Measurements from ENCODE around the gene CCDC91. TPM values are rescaled to one million over a fixed set of nuclear protein-coding genes. Genes with fewer than 3 reads are reported as not detected.
"Not testable (repeated sequence)": the region's sequence is repeated elsewhere in the genome, so short reads cannot be mapped to it uniquely, and the experiment has no call there.

CCDC91 gene
- polyA plus RNA-seq, 3 donors: 9.4 to 21.0 (median 18.3) TPM

DNA sequence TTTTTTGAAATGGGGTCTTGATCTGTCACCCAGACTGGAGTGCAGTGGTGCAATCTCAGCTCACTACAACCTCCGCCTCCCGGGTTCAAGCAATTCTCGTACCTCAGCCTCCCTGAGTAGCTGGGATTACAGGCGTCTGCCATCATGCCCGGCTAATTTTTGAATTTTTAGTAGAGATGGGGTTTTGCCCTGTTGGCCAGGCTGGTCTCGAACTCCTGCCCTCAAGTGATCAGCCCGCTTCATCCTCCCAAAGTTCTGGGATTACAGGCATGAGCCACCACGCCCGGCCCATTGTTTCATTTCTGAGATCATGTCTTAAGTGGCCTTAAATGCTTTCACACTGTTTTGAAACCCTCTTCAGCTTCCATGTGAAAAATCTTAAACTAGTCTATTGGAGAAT is 281.5 kb downstream of the CCDC91 start:
- WGBS, 3 donors: 98 to 100% (median 99%) methylated on average over 9 of the region's 9 CpGs
- not testable (repeated sequence) for H3K27ac ChIP-seq (ENCODE audit: low read depth, low read length)

- not testable (repeated sequence) for H3K27ac ChIP-seq (ENCODE audit: low read depth, low read length)
- WGBS, 3 donors: 86 to 97% (median 87%) methylated on average over 3 of the region's 3 CpGs
Observed at GRCh38 chr12:28476206-28476605, 285.9 kb downstream of the CCDC91 start.

DNA sequence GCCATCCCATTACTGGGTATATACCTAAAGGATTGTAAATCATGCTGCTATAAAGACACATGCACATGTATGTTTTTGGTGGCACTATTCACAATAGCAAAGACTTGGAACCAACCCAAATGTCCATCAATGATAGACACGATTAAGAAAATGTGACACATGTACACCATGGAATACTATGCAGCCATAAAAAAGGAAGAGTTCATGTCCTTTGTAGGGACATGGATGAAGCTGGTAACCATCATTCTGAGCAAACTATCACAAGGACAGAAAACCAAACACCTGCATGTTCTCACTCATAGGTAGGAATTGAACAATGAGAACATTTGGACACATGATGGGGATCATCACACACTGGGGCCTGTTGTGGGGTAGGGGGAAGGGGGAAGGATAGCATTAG is 288.8 kb downstream of the CCDC91 start:
- not testable (repeated sequence) for H3K27ac ChIP-seq (ENCODE audit: low read depth, low read length)
- WGBS, 3 donors: 92 to 100% (median 93%) methylated on average over 1 of the region's 1 CpG

DNA sequence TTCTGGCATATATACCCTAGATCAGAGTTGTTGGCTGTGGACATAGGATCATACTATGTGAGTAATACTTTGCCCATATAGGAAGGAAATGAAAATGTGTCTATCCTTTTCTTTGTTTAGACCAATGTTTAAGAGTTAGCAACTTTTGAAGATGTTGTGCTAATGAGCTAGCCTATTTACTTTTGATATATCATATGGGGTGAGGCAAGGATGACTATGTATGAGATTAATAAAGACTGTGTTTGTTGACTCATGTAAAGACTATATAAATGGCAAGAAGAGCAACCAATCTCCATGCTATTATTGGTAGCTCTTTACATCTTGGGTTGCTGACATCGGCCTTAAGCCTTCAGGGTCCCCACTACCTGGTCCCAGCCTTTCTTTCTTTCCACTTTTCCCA is 289.4 kb downstream of the CCDC91 start:
- H3K27ac ChIP-seq (ENCODE audit: low read depth, low read length): no peak overlapping the region
- 94 to 100% (median 100%) methylated on average over 1 of the region's 1 CpG for WGBS, 3 donors

DNA sequence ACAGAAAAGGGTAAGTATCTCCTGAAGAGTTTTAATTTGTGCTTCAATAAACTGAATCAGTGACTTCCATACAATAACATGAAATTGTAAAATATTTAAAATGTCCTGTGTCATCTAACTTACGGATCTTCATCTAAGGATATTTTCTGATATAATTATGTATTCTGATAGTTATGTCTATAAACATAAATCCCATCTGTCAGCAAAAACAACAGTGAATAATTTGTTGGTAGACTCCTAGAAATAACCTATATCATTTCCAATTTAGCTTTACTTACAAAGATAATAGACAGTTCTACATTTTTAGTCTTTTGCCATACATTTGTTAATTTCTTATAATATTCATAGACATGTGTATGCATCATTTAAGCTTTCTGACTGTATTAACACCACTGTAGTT is 293.9 kb downstream of the CCDC91 start:
- 89 to 99% (median 96%) methylated on average over 1 of the region's 1 CpG for WGBS, 3 donors
- no peak overlapping the region for H3K27ac ChIP-seq (ENCODE audit: low read depth, low read length)

- no peak overlapping the region for H3K27ac ChIP-seq (ENCODE audit: low read depth, low read length)
- 84 to 90% (median 86%) methylated on average over 1 of the region's 1 CpG for WGBS, 3 donors
Observed at GRCh38 chr12:28486521-28486920, 296.3 kb downstream of the CCDC91 start.

- no peak overlapping the region for H3K27ac ChIP-seq (ENCODE audit: low read depth, low read length)
- 56 to 82% (median 68%) methylated on average over 2 of the region's 2 CpGs for WGBS, 3 donors
Observed at GRCh38 chr12:28489246-28489645, 299.0 kb downstream of the CCDC91 start.

DNA sequence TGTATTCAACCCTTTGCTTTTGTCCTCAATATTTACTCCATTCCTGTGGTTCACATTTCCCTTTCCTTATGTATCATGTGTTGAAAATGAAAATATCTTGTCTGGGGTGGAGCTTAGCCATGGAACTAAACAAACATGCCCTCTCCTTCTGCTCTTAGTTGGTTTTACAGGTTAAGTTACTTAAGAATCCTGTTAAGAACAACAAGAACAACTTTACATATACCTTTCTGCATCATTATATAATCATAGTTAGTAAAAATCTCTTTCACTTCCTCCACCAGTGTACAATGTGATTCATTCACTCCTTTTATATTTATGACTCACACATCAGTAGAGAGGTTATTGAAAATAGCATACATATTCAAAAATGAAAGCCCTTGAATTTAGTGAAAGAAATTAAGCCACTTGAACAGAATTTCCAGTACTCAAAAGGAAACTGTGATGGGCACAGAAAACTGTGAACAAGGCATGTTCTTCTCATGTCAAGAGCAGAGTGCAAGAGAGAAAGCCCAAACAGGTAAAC is 307.7 kb downstream of the CCDC91 start:
- no peak overlapping the region for H3K27ac ChIP-seq (ENCODE audit: low read depth, low read length)

DNA sequence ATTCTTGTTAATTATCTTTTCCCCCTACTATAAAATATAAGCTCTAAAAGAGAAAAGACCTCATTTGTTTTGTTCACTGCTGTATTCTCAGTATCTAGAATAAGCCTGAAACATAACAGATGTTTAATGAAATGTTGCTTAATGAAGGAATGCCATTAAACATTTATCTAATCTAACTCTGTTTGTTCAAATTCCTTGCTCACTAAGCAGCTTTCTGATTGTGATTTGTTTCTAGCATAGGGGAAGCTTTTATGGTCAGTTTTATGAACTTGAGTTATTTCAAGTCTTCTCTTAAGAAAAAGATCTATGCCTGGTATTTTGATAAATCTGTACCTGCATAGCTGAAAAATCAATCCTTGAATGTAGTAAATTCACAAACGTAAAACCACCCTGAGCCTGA is 308.6 kb downstream of the CCDC91 start:
- 45 to 87% (median 80%) methylated on average over 1 of the region's 1 CpG for WGBS, 3 donors
- no peak overlapping the region for H3K27ac ChIP-seq (ENCODE audit: low read depth, low read length)

DNA sequence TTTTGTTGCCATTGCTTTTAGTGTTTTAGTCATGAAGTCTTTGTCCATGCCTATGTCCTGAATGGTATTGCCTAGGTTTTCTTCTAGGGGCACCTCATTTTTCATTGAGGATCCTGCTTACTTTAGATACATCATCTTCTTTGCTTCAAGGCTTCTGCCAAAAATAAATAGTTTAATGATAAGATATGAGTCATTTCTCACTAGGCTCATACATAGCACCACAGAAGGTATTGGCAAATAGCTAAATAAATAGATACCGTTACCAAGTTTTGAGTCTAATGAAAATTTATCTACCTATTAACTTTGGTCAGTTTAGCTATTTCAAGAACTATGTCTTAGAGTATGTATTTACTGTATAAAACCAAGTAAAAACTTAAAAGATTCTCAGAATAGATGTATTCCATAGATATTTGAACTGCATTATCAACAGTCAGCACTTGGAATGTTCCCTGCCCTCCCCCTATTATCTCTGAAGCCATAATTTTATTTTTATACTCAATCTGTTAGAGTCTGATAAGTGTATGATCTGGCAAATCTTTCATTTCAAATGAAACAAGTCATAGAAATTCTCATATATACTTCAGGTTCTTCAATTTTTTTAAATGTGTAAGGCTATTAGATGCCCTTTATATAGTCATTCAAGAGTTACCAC is 310.2 kb downstream of the CCDC91 start:
- no peak overlapping the region for H3K27ac ChIP-seq (ENCODE audit: low read depth, low read length)
- WGBS, 3 donors: 50 to 85% (median 73%) methylated on average over 1 of the region's 1 CpG

DNA sequence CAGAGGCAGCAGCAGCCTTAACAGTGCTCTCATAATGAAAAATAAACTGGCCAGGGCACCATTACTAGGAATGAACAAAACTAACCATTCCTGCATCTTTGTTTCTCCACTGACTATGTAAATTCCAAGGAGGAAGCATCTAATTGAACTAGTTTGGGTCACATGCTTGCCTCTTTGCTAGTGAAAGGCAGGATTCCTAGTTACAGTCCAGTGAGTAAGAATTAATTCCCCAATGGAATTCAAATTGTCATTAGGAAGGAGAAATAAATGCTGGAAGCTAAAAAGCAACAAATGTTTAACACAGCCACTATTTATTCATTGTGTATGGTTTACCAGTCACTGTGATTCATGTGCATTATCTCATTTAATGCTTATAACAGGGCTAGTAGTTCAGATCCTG is 316.0 kb downstream of the CCDC91 start:
- H3K27ac ChIP-seq (ENCODE audit: low read depth, low read length): no peak overlapping the region

DNA sequence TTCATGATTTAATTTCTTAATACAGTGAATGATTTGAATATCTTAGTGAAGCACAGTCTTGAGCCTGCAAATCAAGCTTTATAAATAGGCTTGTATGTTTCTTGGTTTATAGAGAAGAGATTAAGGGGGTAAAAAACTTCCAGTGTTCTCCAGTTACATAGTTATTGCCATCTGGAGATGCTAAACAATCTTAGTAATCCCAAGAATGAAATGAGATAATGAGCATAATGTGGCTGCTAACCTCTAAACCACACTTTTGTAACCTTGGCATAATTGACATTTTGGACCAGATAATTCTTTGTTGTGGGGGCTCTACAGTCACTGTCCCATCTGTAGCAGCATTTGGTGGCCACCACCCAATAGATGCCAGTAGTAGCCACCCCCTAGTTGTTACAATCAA is 316.8 kb downstream of the CCDC91 start:
- no peak overlapping the region for H3K27ac ChIP-seq (ENCODE audit: low read depth, low read length)

DNA sequence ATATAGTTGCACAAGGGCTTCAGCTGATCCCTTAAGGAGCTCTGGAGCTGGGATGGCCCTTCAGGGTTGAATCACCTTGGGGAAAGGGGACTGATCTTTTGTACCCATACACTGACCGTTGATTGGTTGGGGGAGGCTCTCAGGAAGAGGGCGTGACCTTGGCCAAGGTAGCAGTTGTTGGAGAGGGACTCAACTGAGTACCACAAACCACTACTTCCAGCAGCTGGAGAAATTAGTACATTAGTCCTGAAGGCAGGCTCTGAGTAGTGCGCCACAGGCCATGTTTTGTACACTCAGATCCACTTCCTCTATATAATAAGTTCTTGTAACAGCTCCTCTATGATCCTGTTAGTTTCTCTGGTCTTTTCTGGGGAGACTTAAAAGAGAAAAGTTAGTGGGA is 317.6 kb downstream of the CCDC91 start:
- H3K27ac ChIP-seq (ENCODE audit: low read depth, low read length): no peak overlapping the region
- WGBS, 3 donors: 87 to 95% (median 93%) methylated on average over 3 of the region's 3 CpGs

GRCh38 chr12:28512406-28512805 is 322.1 kb downstream of the CCDC91 start:
- H3K27ac ChIP-seq (ENCODE audit: low read depth, low read length): no peak overlapping the region
- 77 to 90% (median 84%) methylated on average over 6 of the region's 6 CpGs for WGBS, 3 donors

GRCh38 chr12:28512876-28513275 is 322.6 kb downstream of the CCDC91 start:
- WGBS, 3 donors: 83 to 92% (median 88%) methylated on average over 1 of the region's 1 CpG
- no peak overlapping the region for H3K27ac ChIP-seq (ENCODE audit: low read depth, low read length)

- H3K27ac ChIP-seq (ENCODE audit: low read depth, low read length): no peak overlapping the region
- WGBS, 3 donors: 89 to 93% (median 92%) methylated on average over 1 of the region's 1 CpG
Observed at GRCh38 chr12:28513983-28514382, 323.7 kb downstream of the CCDC91 start.

GRCh38 chr12:28517101-28517500 is 326.8 kb downstream of the CCDC91 start:
- no peak overlapping the region for H3K27ac ChIP-seq (ENCODE audit: low read depth, low read length)
- WGBS, 3 donors: 34 to 47% (median 41%) methylated on average over 1 of the region's 1 CpG

- 94 to 98% (median 94%) methylated on average over 5 of the region's 5 CpGs for WGBS, 3 donors
- no peak overlapping the region for H3K27ac ChIP-seq (ENCODE audit: low read depth, low read length)
Observed at GRCh38 chr12:28527631-28528249, 337.5 kb downstream of the CCDC91 start.

DNA sequence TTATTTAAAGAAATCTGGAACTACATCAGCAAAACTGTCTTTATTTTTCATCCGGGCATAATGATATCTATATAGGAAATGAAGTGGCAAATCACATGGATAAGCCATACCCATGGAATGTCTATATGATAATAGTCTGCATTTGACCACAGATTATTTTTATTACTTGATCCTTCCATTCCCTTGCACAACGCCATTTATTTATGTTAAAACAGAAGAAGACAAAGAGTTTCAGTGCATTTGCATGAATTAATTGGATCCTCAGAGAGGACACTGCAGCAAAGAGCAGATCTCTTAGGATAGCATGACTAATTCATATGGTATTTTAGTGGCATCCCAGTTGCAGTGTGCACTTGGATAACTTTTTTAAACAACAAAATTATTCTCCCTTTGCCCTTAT is 345.0 kb downstream of the CCDC91 start:
- WGBS, 3 donors: 76 to 90% (median 87%) methylated on average over 2 of the region's 2 CpGs
- no peak overlapping the region for H3K27ac ChIP-seq (ENCODE audit: low read depth, low read length)

DNA sequence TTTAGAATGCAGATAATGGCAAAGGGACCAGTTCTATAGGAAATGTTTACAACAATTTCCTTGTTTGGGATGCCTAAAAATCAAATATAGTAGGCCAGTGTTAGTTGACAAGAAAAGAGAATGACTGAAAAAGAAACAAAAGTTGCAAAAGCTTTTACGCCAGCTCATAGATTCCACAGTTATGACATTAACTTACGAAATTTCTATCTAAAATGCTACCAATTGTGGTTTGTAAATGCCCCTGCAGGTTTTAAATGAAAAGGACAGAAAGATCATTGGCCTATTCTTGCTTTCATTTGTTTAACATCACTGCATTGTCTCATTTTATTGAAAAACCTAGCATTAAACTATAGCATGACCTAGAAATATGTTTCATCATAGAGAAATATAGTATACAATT is 345.8 kb downstream of the CCDC91 start:
- no peak overlapping the region for H3K27ac ChIP-seq (ENCODE audit: low read depth, low read length)
- 47 to 90% (median 57%) methylated on average over 2 of the region's 2 CpGs for WGBS, 3 donors
